Tibial nerve (tissue), 4 donors: ENCODE measurements around the gene NRG2.

Experiments used
- CTCF ChIP-seq, 5 experiments: fragments of 200-600 bp in 3 of 5; fragments of 450-650 bp in 2 of 5; sonication (generic) in 3 of 5; IDR thresholded peaks; one replicate each; pipeline ENCODE4 v1.5.1; 2016 to 2019; ENCODE audit warnings: antibody characterized with exemption in 5 of 5, mild to moderate bottlenecking in 3 of 5, moderate library complexity in 2 of 5
- EP300 ChIP-seq, 2 donors: sonication (generic); formaldehyde crosslinking; IDR thresholded peaks; one replicate each; pipeline ENCODE4 v1.6.1; 2017; ENCODE audit warnings: antibody characterized with exemption in 2 of 2, mild to moderate bottlenecking in 1 of 2
- POLR2A ChIP-seq, 2 donors: fragments of 450-650 bp; IDR thresholded peaks; one replicate each; pipeline ENCODE4 v1.6.1; 2017; ENCODE audit warnings: antibody characterized with exemption in 2 of 2, mild to moderate bottlenecking in 2 of 2, moderate library complexity in 2 of 2

- no peak for TF ChIP-seq CTCF (IDR thresholded peaks at IDR 0.05)
- TF ChIP-seq POLR2A (IDR thresholded peaks at IDR 0.05) = no peak
- no peak for TF ChIP-seq EP300 (IDR thresholded peaks at IDR 0.05)
These were observed 24.6 kb downstream of the NRG2 start for GRCh38 chr5:140018517-140018916.
